NOMO-1 treated with DMSO at 0.1 percent for 48 hours (cell line): ENCODE results near the gene POLA2.

Experiments used
- DNase-seq: peaks from one replicate; lab custom pipeline; 2025; ENCODE audit not compliant: unreplicated experiment; lab: John Stamatoyannopoulos, UW

The POLA2 gene

GRCh38 chr11:65280646-65281045, 18.9 kb downstream of the POLA2 start:
- DNase-seq, result no peak

- DNase-seq, result no peak
Measured at GRCh38 chr11:65286686-65287085, 24.9 kb downstream of the POLA2 start.

- DNase-seq, result no peak
Measured at GRCh38 chr11:65287601-65288000, 25.8 kb downstream of the POLA2 start.

GRCh38 chr11:65288706-65289536, 27.2 kb downstream of the POLA2 start:
- DNase-seq, result no peak

- DNase-seq, result peak; percentile 95
Measured at GRCh38 chr11:65290448-65291165, 28.8 kb downstream of the POLA2 start.

- DNase-seq, result no peak
Measured at GRCh38 chr11:65291613-65292012, 29.9 kb downstream of the POLA2 start.

- DNase-seq, result peak; percentile 52
Measured at GRCh38 chr11:65292890-65293289, 31.1 kb downstream of the POLA2 start.

GRCh38 chr11:65293909-65294381, 32.2 kb downstream of the POLA2 start:
- no peak for DNase-seq

GRCh38 chr11:65295001-65295400, 33.2 kb downstream of the POLA2 start:
- DNase-seq, result no peak

GRCh38 chr11:65295571-65296341, 34.0 kb downstream of the POLA2 start:
- no peak for DNase-seq

GRCh38 chr11:65297026-65297672, 35.4 kb downstream of the POLA2 start:
- no peak for DNase-seq

- no peak for DNase-seq
Measured at GRCh38 chr11:65298131-65298535, 36.4 kb downstream of the POLA2 start.

GRCh38 chr11:65298655-65299179, 37.0 kb downstream of the POLA2 start:
- DNase-seq, result no peak

- DNase-seq, result no peak
Measured at GRCh38 chr11:65300621-65301275, 39.0 kb downstream of the POLA2 start.

GRCh38 chr11:65301491-65302329, 39.9 kb downstream of the POLA2 start:
- DNase-seq, result no peak

- no peak for DNase-seq
Measured at GRCh38 chr11:65303555-65303954, 41.8 kb downstream of the POLA2 start.

- DNase-seq, result no peak
Measured at GRCh38 chr11:65304110-65304509, 42.3 kb downstream of the POLA2 start.

GRCh38 chr11:65304613-65305012, 42.9 kb downstream of the POLA2 start:
- no peak for DNase-seq
